DOHH2 (cell line): ENCODE measurements around the gene NEK7.

ENCODE experiments used
- H3F3A ChIP-seq: fragments of 200-600 bp; sonication (generic), shearing (Covaris generic); 2 replicates; pipeline ENCODE4 v1.6.0; 2016; ENCODE audit warnings: antibody characterized with exemption, mild to moderate bottlenecking; ENCODE audit not compliant: control insufficient read depth, insufficient read depth
- H3K27ac ChIP-seq: fragments of 200-600 bp; sonication (generic); 2 replicates; pipeline ENCODE4 v1.5.1; 2014; ENCODE audit warnings: low read depth, mild to moderate bottlenecking, low read length, moderate library complexity
- H3K27me3 ChIP-seq: fragments of 200-600 bp; sonication (generic); 2 replicates; pipeline ENCODE4 v1.6.1; 2014; ENCODE audit warnings: mild to moderate bottlenecking, low read length, mixed read lengths; ENCODE audit not compliant: control insufficient read depth
- H3K36me3 ChIP-seq: fragments of 200-600 bp; sonication (generic); 2 replicates; pipeline ENCODE4 v1.6.1; 2014; ENCODE audit warnings: mild to moderate bottlenecking, low read length, moderate library complexity, mixed read lengths; ENCODE audit not compliant: control insufficient read depth
- H3K4me1 ChIP-seq: fragments of 200-600 bp; sonication (generic); 2 replicates; pipeline ENCODE4 v1.6.1; 2014; ENCODE audit warnings: mild to moderate bottlenecking, low read length, mixed read lengths; ENCODE audit not compliant: control insufficient read depth
- H3K4me2 ChIP-seq: fragments of 200-600 bp; sonication (generic); 2 replicates; pipeline ENCODE4 v1.6.0; 2014; ENCODE audit warnings: mild to moderate bottlenecking, low read length, moderate library complexity
- H3K4me3 ChIP-seq: fragments of 200-600 bp; sonication (generic); 2 replicates; pipeline ENCODE4 v1.5.1; 2014; ENCODE audit warnings: mild to moderate bottlenecking, low read length, mixed read lengths
- H3K79me2 ChIP-seq: fragments of 200-600 bp; sonication (generic); 2 replicates; pipeline ENCODE4 v1.6.1; 2014; ENCODE audit warnings: mild to moderate bottlenecking, low read length, mixed read lengths; ENCODE audit not compliant: control insufficient read depth
- H3K9me2 ChIP-seq: fragments of 200-600 bp; sonication (generic); replicated peaks from 2 replicates; pipeline ENCODE4 v1.6.1; 2014; ENCODE audit warnings: mild to moderate bottlenecking, low read length, mixed read lengths; ENCODE audit not compliant: control insufficient read depth
- H3K9me3 ChIP-seq: fragments of 200-600 bp; sonication (generic); 2 replicates; pipeline ENCODE4 v1.6.1; 2014; ENCODE audit warnings: antibody characterized with exemption, low read length, mixed read lengths; ENCODE audit not compliant: control insufficient read depth, insufficient read depth
- H4K20me1 ChIP-seq: fragments of 200-600 bp; sonication (generic); 2 replicates; pipeline ENCODE4 v1.6.0; 2014; ENCODE audit warnings: low read depth, mild to moderate bottlenecking, antibody characterized with exemption, low read length, moderate library complexity; ENCODE audit not compliant: control insufficient read depth, insufficient read depth
- EZH2phosphoT487 ChIP-seq: fragments of 200-600 bp; sonication (generic); IDR thresholded peaks from 2 replicates; pipeline ENCODE4 v1.6.1; 2017; ENCODE audit warnings: borderline replicate concordance, mild to moderate bottlenecking, antibody characterized with exemption, low read length, moderate library complexity, mixed read lengths
- TF ChIP-seq, protein P1 (sequence below): fragments of 200-600 bp; sonication (generic); IDR thresholded peaks from one replicate; pipeline ENCODE4 v1.5.1; 2014; ENCODE audit warnings: antibody characterized with exemption, mild to moderate bottlenecking, low read depth, low read length; ENCODE audit not compliant: poor library complexity, severe bottlenecking

Gene NEK7

DNA sequence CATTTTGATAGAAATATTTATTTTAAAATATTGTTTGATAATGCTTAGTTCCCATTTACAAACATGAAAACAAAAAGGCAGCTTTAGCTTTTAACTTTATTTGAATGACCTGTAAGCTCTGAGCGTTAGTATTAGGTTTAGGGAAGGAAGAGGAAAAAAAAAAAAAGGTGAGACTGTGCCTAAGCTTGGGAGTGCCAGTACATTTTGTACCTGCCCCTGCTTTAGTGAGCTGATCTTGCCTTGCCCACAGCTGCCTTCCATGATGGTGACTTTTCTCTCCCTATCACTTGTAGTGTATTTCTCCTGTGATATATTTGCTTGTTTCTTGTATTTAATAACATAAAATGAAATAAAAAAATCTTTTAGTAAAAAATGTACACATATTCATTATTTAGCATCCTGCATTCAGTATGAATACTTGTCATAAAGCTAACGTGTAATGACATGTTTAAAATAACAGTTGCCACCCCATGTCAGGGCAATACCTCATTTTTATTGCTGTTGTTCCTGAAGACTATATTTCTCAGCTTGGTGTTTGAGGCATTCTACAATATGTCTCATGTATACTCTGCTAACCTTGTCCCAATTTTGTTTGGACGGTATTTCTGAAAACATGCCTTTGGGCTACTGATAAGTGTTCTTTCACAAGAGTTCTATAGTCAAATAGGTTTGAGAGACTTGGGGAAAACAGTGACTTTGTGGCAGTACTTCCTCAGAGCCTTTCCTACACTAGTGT, 76.3 kb downstream of the NEK7 start:
- no peak overlapping the region for H3K4me2 ChIP-seq
- peaks cover 10% of the 10 kb centered on the region for H3K79me2 ChIP-seq
- H3K27me3 ChIP-seq = no peaks in the 10 kb centered on the region
- peaks cover 10% of the 10 kb centered on the region for H3K4me1 ChIP-seq
- no peaks in the 10 kb centered on the region for H4K20me1 ChIP-seq
- H3K36me3 ChIP-seq = peaks cover 3% of the 10 kb centered on the region; the same call in 1 of the 2 replicates
- TF ChIP-seq EZH2phosphoT487 = no peak
- TF ChIP-seq, protein P1, sequence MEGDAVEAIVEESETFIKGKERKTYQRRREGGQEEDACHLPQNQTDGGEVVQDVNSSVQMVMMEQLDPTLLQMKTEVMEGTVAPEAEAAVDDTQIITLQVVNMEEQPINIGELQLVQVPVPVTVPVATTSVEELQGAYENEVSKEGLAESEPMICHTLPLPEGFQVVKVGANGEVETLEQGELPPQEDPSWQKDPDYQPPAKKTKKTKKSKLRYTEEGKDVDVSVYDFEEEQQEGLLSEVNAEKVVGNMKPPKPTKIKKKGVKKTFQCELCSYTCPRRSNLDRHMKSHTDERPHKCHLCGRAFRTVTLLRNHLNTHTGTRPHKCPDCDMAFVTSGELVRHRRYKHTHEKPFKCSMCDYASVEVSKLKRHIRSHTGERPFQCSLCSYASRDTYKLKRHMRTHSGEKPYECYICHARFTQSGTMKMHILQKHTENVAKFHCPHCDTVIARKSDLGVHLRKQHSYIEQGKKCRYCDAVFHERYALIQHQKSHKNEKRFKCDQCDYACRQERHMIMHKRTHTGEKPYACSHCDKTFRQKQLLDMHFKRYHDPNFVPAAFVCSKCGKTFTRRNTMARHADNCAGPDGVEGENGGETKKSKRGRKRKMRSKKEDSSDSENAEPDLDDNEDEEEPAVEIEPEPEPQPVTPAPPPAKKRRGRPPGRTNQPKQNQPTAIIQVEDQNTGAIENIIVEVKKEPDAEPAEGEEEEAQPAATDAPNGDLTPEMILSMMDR = no peak
- no peak overlapping the region for H3K27ac ChIP-seq
- peaks cover 10% of the 10 kb centered on the region; the same call in 1 of the 2 replicates for H3K9me3 ChIP-seq
- no peak overlapping the region for H3K4me3 ChIP-seq
- H3F3A ChIP-seq = no peaks in the 10 kb centered on the region
- no peaks in the 10 kb centered on the region for H3K9me2 ChIP-seq

DNA sequence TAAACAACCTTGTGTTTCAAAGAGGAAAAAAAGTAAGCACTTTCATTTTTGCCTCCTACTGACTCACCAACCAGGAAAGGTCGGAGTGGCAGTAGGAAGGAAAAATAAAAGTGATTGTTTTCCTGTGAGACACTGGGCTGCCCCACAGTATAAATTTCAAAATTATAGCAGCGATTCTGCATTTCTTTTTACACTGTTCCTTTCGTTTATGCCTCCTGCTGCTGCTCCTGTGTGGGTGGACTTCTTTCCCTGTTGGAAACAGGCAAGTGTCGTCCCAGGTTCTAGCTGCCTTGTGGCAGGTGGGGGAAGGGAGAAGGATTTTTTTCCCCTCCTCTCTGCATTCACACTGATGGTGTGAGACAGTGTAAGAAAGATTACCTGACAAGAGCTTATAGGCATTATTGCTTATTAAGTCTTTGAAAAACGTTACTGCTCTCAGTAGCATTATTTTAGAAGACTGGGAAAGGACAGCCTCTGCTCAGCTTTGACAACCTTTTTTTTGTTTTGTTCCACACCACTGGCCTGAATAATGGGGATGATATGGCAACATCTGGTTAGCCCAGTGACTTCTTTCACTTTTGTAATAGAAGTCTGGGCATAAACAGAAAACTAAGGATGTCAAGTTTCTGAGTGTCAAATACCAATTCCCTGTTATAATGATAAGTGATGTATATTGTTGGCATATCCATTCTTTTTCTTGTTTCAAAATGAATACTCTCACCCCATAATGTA, 77.9 kb downstream of the NEK7 start:
- no peak for TF ChIP-seq EZH2phosphoT487
- TF ChIP-seq, protein P1 = no peak
- no peaks in the 10 kb centered on the region for H3K9me2 ChIP-seq
- H3K4me1 ChIP-seq = peaks cover 10% of the 10 kb centered on the region
- H3K4me2 ChIP-seq = no peak overlapping the region
- no peak overlapping the region for H3K4me3 ChIP-seq
- no peaks in the 10 kb centered on the region for H3K27me3 ChIP-seq
- no peaks in the 10 kb centered on the region for H3F3A ChIP-seq
- peaks cover 10% of the 10 kb centered on the region; the same call in 1 of the 2 replicates for H3K9me3 ChIP-seq
- H4K20me1 ChIP-seq = no peaks in the 10 kb centered on the region
- peaks cover under 1% of the 10 kb centered on the region; the same call in 1 of the 2 replicates for H3K79me2 ChIP-seq
- H3K27ac ChIP-seq = no peak overlapping the region
- H3K36me3 ChIP-seq = peaks cover 3% of the 10 kb centered on the region; the same call in 1 of the 2 replicates

GRCh38 chr1:198238121-198238520, 81.3 kb downstream of the NEK7 start:
- Histone ChIP-seq H3K79me2 (no peaks in the 10 kb centered on the region), H4K20me1 (no peaks in the 10 kb centered on the region)
- TF ChIP-seq EZH2phosphoT487 = no peak
- TF ChIP-seq, protein P1 = no peak

More at GRCh38 chr1:198238121-198238520, 81.3 kb downstream of the NEK7 start:
- H3K9me3 ChIP-seq = peaks cover 10% of the 10 kb centered on the region; the same call in 1 of the 2 replicates
- H3K4me2 ChIP-seq = no peak overlapping the region
- H3F3A ChIP-seq = no peaks in the 10 kb centered on the region
- H3K36me3 ChIP-seq = peaks cover 3% of the 10 kb centered on the region; the same call in 1 of the 2 replicates
- H3K4me1 ChIP-seq = no peaks in the 10 kb centered on the region
- H3K27me3 ChIP-seq = no peaks in the 10 kb centered on the region
- no peak overlapping the region for H3K4me3 ChIP-seq
- no peaks in the 10 kb centered on the region for H3K9me2 ChIP-seq
- H3K27ac ChIP-seq = no peak overlapping the region
